NK-92 (cell line): ENCODE results near the gene ANKLE2.
A peak's percentile ranks its signal among the peaks of the same experiment; 100 is the strongest.
"Not testable (repeated sequence)": the region's sequence is repeated elsewhere in the genome, so short reads cannot be mapped to it uniquely, and the experiment has no call there.

Source experiments
- DNase-seq: peaks from one replicate; lab custom pipeline; 2025; ENCODE audit not compliant: unreplicated experiment; lab: John Stamatoyannopoulos, UW

Gene ANKLE2

DNA sequence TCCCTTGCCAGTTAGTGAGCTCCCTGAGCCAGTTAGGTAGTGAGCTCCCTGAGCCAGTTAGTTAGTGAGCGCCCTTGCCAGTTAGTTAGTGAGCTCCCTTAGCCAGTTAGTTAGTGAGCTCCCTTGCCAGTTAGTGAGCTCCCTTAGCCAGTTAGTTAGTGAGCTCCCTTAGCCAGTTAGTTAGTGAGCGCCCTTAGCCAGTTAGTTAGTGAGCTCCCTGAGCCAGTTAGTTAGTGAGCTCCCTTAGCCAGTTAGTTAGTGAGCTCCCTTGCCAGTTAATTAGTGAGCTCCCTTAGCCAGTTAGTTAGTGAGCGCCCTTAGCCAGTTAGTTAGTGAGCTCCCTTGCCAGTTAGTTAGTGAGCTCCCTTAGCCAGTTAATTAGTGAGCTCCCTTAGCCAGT lies 69.6 kb downstream of the ANKLE2 start:
- DNase-seq: not testable (repeated sequence)

DNA sequence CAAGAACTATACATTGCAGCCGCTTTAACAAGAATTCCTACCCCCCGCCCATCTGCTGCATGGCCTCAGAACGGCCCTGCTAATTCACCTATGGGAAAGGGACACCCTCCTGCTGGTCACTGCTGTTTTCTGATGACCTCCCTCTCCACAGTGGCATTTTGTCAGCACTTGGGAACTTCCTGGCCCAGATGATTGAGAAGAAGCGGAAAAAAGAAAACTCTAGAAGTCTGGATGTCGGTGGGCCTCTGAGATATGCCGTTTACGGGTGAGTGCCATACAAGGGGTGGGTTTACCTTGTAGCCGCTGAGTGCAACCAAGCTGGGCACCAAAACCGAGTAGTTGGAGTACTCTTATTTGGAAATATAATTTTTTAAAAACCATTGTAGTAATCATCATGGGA lies 71.5 kb downstream of the ANKLE2 start:
- no peak for DNase-seq

DNA sequence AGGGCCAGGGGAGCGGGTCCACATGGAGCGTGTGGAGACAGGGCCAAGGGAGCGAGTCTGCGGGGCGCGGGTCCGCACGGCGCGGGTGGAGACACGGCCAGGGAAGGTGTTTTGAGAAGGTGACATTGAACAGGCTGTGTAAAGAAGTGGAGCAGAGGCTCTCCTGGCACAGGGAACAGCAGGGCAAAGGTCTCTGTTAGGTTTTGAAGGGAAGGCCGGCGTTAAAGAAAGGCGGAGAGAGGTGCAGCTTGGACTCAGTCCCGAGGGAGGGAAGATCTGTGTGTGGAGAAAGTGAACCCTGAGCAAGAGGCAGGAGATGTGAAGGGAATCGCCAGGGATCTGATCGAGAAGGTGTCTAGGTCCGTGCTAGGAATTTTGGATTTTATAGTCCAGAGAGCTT lies 72.4 kb downstream of the ANKLE2 start:
- no peak for DNase-seq

DNA sequence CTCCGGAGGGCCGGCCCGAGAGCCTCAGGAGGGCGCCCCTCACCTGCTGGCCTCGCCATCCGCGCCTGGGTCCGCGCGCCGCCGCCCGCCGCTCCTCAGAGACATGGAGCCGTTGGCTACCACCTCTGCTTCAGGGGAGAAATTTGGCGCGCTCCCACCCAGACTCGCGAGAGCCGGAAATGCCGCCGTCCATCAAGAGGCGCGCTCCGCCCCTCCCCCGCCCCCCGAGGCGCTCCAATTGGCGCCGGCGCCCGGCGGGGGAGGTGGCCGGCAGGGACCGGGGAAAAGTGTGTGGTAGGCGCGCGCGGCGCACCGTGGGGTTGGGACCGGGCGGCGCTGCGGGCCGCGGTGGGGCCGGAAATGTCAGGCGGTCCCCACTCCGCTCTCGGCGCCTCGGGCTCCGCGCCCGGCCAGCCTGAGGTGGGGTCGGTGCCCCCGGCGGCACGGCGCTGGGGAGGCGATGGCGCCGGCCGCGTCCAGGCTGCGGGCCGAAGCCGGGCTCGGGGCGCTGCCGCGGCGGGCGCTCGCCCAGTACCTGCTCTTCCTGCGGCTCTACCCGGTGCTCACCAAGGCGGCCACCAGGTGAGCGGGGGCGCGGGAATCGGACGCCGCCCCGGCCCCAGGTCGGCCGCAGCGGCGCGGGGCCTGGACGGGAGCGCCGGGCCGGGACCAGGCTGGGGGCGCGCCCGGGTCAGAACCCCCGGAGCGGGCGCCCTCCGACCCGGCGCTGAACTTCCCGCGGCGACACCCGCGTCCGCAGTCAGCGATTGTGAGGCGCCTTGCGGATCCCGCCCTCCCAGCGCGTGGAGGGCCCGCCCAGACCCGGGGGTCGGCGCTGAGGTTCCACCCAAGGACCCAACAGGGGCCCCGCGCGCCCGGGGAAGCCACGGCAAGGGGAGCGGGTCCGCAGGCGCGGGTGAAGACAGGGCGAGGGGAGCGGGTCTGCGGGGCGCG lies 74.1 kb downstream of the ANKLE2 start, which contains the start of the genes POLE and PXMP2:
Gene POLE, minus strand, starts transcription at position 132 of the 954 bp plus-strand sequence. Its CDS starts 27 bp downstream, at position 105.
Gene PXMP2, plus strand, starts transcription at position 377 of the 954 bp plus-strand sequence. Its CDS starts 84 bp downstream, at position 461.
- DNase-seq: peak; percentile 36

DNA sequence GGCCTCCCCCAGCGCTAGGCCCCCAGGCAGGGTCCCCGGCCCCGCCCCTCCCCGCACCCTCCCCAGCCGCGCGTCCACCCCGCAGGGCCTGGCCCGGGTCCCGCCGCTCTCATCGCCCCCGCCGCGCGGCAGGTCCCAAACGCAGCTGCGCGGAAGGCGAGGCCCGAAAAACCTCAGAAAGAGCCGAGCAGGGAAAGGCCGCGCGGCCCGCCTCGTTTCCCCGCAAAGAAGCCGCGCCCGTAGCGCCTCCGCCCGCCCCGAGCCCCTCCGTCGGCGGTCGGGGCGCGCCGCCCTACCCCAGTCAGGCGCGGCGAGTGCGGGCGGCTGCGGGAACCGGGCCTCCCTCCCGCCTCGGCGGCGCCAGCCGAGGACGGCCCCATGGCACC lies 74.8 kb downstream of the ANKLE2 start:
- no peak for DNase-seq

DNA sequence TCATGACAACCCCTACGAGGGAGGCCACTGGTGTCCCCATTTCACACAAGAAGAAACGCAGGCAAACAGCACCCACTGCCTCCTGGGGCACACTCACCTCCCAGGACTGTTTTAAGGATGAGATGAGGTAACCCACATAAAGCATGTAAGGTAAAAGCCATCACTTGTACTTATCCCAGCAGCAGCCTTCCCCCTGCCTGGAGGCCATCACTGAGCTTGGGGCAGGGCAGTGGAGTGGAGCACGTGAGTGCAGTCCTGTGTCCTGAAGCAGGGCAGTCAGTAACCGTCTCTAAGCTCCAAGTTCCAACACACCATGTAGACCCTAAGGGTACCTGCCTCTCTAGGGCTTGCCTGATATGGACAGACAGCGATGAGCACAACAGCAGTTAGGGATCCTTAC lies 76.2 kb downstream of the ANKLE2 start:
- no peak for DNase-seq

DNA sequence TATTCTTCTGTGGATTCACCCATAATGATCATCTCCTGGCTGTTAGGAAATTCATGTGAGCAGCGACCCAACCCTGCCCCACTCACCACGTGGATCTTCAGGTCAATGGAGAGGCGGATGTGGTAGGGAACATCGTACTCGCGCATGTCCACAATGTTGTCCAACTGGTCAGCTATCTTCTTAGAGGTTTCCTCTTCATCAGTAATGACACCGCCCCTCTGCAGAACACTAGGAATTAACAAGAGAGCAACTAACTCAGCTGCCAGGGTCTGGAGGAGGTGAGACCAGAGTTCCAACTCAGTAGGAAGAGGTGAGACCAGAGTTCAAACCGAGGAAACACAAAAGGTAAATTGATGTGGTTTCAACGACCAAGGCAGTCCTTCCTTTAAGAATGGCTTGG lies 84.1 kb downstream of the ANKLE2 start:
- no peak for DNase-seq

DNA sequence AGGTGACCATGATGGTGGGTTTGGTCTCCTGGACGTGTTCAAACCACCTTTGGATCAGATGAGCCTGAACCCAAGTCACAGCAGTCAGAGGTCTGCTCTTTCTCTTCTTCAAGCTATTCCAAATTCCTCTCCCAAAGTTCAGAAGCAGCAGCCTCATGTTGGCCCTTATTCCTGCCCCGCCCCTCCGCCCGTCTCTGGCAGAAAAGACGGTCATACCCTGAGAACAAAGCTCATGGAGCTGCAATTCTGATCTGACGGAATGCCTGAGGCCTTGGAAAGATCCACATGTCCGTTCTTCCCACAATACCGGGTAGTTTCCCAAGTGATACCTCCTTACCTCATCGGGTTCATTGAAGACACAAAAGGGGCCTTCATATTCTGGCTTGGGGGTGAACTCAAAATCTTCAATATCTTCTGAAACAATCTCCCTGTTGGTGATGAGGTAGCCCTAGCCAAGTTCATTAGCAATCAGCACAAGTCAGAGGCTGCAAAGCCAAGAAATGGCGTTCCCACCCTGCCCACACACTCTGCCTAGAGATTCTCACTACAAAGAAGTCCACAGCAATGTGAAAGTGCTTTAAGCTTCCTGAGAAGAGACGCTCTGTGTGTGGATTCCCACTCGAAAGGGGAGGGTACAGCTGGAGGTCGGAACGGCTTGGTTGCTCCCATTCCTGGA lies 85.7 kb downstream of the ANKLE2 start:
- DNase-seq: no peak
